Panc1 (cell line): ENCODE results near the gene CBX4. TPM values are rescaled to one million over a fixed set of nuclear protein-coding genes. Genes with fewer than 3 reads are reported as not detected.

ENCODE experiments used
- ATAC-seq: fragments of 200-7000 bp; cut with Tn5 transposase; 2 replicates; pipeline ENCODE4 v1.9.1; 2020; ENCODE audit warnings: mild to moderate bottlenecking, moderate library complexity
- BruUV-seq: library from RNA; stranded (reverse); fragments of 400-500 nt; replicated peaks from 2 replicates; lab custom pipeline; 2021; lab: Mats Ljungman, UMichigan
- CTCF ChIA-PET: fragments of 300-600 bp; sonication (Branson Sonifier 250); formaldehyde crosslinking; loops from one replicate; lab custom pipeline; 2022; ENCODE audit warnings: antibody characterized with exemption; lab: Charles Lee
- POLR2A ChIA-PET: fragments of 300-600 bp; sonication (Branson Sonifier 250); formaldehyde crosslinking; loops from one replicate; lab custom pipeline; 2022; ENCODE audit warnings: antibody characterized with exemption; lab: Charles Lee
- DNase-seq: peaks from one replicate; pipeline ENCODE4 v3.0.0-alpha.2; 2010; ENCODE audit warnings: low read depth, low spot score
- H3K27ac ChIP-seq: 2 replicates; pipeline ENCODE4 v1.5.1; 2011; ENCODE audit warnings: mild to moderate bottlenecking, low read length, inconsistent platforms
- H3K27me3 ChIP-seq: fragments of 200-500 bp; sonication (Bioruptor generic); 2 replicates; pipeline ENCODE4 v1.6.0; 2014; ENCODE audit warnings: low read length, inconsistent platforms; ENCODE audit not compliant: control insufficient read depth, insufficient read depth
- H3K36me3 ChIP-seq: fragments of 200-500 bp; sonication (Bioruptor generic); 2 replicates; pipeline ENCODE4 v1.5.1; 2014; ENCODE audit warnings: inconsistent platforms, mild to moderate bottlenecking, low read length, moderate library complexity; ENCODE audit not compliant: control insufficient read depth, insufficient read depth
- H3K4me1 ChIP-seq: 2 replicates; pipeline ENCODE4 v1.5.1; 2011; ENCODE audit warnings: inconsistent platforms, mild to moderate bottlenecking, low read length, moderate library complexity; ENCODE audit not compliant: control insufficient read depth, insufficient read depth
- H3K4me3 ChIP-seq, 2 experiments: 2 replicates each; pipeline ENCODE4 v1.5.1; 2011 to 2012; ENCODE audit warnings: low read depth in 2 of 2, low read length in 2 of 2, mild to moderate bottlenecking in 2 of 2, inconsistent platforms in 1 of 2, moderate library complexity in 1 of 2
- H3K9me3 ChIP-seq: fragments of 200-500 bp; sonication (Bioruptor generic); 2 replicates; pipeline ENCODE4 v1.5.1; 2014; ENCODE audit warnings: low read depth, mild to moderate bottlenecking, inconsistent platforms, low read length, moderate library complexity; ENCODE audit not compliant: control insufficient read depth, insufficient read depth
- CTCF ChIP-seq: fragments of 450-650 bp; IDR thresholded peaks from 2 replicates; pipeline ENCODE4 v1.5.1; 2017; ENCODE audit warnings: mild to moderate bottlenecking
- REST ChIP-seq, 2 experiments: IDR thresholded peaks; 2 replicates each; pipeline ENCODE4 v1.6.1; 2011 to 2012; ENCODE audit warnings: low read depth in 2 of 2, control low read depth in 1 of 2, low read length in 1 of 2, mild to moderate bottlenecking in 1 of 2, moderate library complexity in 1 of 2; ENCODE audit not compliant: insufficient read depth in 1 of 2
- in situ Hi-C: cut with HindIII; loops from 2 replicates; pipeline ENCODE4 v1.10.0; 2016; ENCODE audit warnings: low sequenced_read_pairs, low pct_unique_long_range_greater_than_20kb
- intact Hi-C: fragments of 100-400 bp; cut with micrococcal nuclease; formaldehyde crosslinking; loops from one replicate; pipeline ENCODE4 v1.10.0; 2022; ENCODE audit not compliant: unreplicated experiment
- total RNA-seq: library from RNA; stranded (reverse); gene quantifications from one replicate; pipeline ENCODE4 v1.2.1, GENCODE V29; 2021; ENCODE audit not compliant: unreplicated experiment

CBX4 gene
- total RNA-seq, 1 experiment from 2014 or later, result 48.6 TPM

GRCh38 chr17:79852748-79853147 lies 13.5 kb upstream of the CBX4 start:
- H3K36me3 ChIP-seq, result no peaks in the 10 kb centered on the region
- peak overlapping the region; percentile 1 to 54; a peak in 3 of 4 replicates for H3K4me3 ChIP-seq
- in situ Hi-C loops, result loop anchor here (25.0 kb wide), 1 partner anchor 135 kb away; no protein-coding TSS in a partner anchor
- no peaks in the 10 kb centered on the region for H3K27me3 ChIP-seq
- no peak for DNase-seq
- H3K4me1 ChIP-seq, result no peaks in the 10 kb centered on the region
- POLR2A ChIA-PET, result no interaction called here
- no TSS peak for BruUV-seq
- CTCF ChIA-PET, result interaction anchor here (1.0 kb wide), 1 partner anchor 8 kb away, joined by 3 read pairs; no protein-coding TSS in a partner anchor
- intact Hi-C loops, result no loop called here
- no peak for ATAC-seq
- peak overlapping the region; percentile 11; the same call in 1 of the 2 replicates for H3K27ac ChIP-seq
- no peak for TF ChIP-seq REST (IDR thresholded peaks at IDR 0.05; ENCODE audit: insufficient read depth in 1 of 2, low read depth in 2 of 2, low read length in 1 of 2)
- no peaks in the 10 kb centered on the region for H3K9me3 ChIP-seq

GRCh38 chr17:79851461-79851817 lies 12.2 kb upstream of the CBX4 start:
- intact Hi-C loops (no loop called here), in situ Hi-C loops (loop anchor here (25.0 kb wide), 1 partner anchor 136 kb away; no protein-coding TSS in a partner anchor)
- POLR2A ChIA-PET, result no interaction called here

More at GRCh38 chr17:79851461-79851817, 12.2 kb upstream of the CBX4 start:
- no peaks in the 10 kb centered on the region for H3K9me3 ChIP-seq
- ATAC-seq, result no peak; the same call in 1 of the 2 replicates
- no TSS peak for BruUV-seq
- H3K27ac ChIP-seq, result no peak overlapping the region
- DNase-seq, result no peak
- CTCF ChIA-PET, result no interaction called here
- no peaks in the 10 kb centered on the region for H3K36me3 ChIP-seq
- TF ChIP-seq CTCF, result no peak
- H3K4me3 ChIP-seq, result no peak overlapping the region
- H3K4me1 ChIP-seq, result no peaks in the 10 kb centered on the region
- H3K27me3 ChIP-seq, result no peaks in the 10 kb centered on the region
